ENCODE results near the gene DIDO1.

DNA sequence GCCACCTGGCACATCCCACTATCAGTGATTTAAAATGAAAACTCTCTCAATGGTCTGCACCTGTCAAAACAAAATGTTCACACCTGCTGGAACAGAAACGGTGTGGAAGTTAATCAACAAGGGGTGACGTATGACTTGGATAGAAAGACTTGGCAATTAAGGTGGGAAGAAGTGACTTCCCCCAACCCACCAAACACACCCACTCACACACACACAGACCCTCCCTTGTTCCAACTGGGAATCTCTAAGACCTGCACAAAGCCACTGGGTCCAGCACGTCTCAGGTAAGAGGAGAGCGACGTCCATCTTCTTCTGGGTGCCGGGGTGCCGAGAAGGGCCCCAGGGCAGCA lies 39.6 kb downstream of the DIDO1 start:
- TF ChIP-seq, protein P1, sequence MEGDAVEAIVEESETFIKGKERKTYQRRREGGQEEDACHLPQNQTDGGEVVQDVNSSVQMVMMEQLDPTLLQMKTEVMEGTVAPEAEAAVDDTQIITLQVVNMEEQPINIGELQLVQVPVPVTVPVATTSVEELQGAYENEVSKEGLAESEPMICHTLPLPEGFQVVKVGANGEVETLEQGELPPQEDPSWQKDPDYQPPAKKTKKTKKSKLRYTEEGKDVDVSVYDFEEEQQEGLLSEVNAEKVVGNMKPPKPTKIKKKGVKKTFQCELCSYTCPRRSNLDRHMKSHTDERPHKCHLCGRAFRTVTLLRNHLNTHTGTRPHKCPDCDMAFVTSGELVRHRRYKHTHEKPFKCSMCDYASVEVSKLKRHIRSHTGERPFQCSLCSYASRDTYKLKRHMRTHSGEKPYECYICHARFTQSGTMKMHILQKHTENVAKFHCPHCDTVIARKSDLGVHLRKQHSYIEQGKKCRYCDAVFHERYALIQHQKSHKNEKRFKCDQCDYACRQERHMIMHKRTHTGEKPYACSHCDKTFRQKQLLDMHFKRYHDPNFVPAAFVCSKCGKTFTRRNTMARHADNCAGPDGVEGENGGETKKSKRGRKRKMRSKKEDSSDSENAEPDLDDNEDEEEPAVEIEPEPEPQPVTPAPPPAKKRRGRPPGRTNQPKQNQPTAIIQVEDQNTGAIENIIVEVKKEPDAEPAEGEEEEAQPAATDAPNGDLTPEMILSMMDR (IDR thresholded peaks at IDR 0.05; ENCODE audit: low read depth, low read length): no peak
- TF ChIP-seq EZH2phosphoT487 (IDR thresholded peaks at IDR 0.05; ENCODE audit: low read depth): no peak
